ENCODE measurements around the gene CDK12. TPM values are rescaled to one million over a fixed set of nuclear protein-coding genes. Genes with fewer than 3 reads are reported as not detected.
"Not testable (repeated sequence)": the region's sequence is repeated elsewhere in the genome, so short reads cannot be mapped to it uniquely, and the experiment has no call there.

Gene CDK12
- total and polyA plus RNA-seq, 4 donors, result 7.5 to 30.3 (median 15.0) TPM

DNA sequence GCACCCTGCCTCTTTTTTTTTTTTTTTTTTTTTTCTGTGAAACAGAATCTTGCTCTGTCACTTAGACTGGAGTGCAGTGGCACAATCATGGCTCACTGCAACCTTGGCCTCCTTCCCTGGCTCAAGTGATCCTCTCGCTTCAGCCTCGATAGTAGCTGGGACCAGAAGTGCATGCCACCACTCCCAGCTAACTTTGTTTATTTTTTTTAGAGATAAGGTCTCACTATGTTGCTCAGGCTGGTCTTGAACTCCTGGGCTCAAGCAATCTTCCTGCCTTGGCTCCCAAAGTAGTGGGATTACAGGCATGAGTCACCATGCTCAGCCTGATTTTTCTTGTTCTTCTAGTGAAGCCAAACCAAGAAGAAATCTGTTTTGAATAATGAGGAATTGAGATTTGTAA is 25.0 kb downstream of the CDK12 start (continued):
- no peak for TF ChIP-seq EGR1 (IDR thresholded peaks at IDR 0.05; ENCODE audit: low read depth in 2 of 2)
- TF ChIP-seq GABPA (IDR thresholded peaks at IDR 0.05 in 1 of 2, conservative IDR thresholded peaks at IDR 0.05 in 1 of 2), result no peak

DNA sequence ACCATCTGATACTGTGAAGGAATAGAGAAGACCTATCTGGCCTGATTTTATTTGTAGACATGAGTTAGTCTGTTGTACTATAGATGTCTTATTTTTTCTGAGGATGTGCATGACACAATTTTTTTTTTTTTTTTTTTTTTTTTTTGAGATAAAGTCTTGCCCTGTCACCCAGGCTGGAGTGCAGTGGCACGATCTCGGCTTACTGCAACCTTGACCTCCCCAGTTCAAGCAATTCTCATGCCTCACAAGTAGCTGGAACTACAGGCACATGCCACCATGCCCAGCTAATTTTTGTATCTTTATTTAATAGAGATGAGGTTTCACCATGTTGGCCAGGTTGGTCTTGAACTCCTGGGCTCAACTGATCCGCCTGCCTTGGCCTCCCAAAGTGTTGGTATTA is 26.2 kb downstream of the CDK12 start:
- not testable (repeated sequence) for DNase-seq (ENCODE audit: low spot score); H3K9me3 ChIP-seq (ENCODE audit: control insufficient read depth in 4 of 4, low read length in 3 of 4); H3K27me3 ChIP-seq (ENCODE audit: control insufficient read depth in 4 of 4, insufficient read depth in 4 of 4, low read length in 3 of 4); H3K27ac ChIP-seq (ENCODE audit: low read depth in 1 of 2, low read length in 2 of 2); H3K9ac ChIP-seq (ENCODE audit: low read depth in 1 of 2, low read length in 2 of 2); H3K4me3 ChIP-seq (ENCODE audit: low read depth in 1 of 3, low read length in 3 of 3); H3K4me1 ChIP-seq (ENCODE audit: control insufficient read depth in 4 of 4, insufficient read depth in 4 of 4, low read length in 3 of 4)
- WGBS, result 92% methylated on average over 3 of the region's 3 CpGs
- peaks cover 3 to 19% (median 14%) of the 10 kb centered on the region in 4 donors for H3K36me3 ChIP-seq (ENCODE audit: control insufficient read depth in 4 of 4, insufficient read depth in 3 of 4, low read depth in 1 of 4, low read length in 3 of 4)

DNA sequence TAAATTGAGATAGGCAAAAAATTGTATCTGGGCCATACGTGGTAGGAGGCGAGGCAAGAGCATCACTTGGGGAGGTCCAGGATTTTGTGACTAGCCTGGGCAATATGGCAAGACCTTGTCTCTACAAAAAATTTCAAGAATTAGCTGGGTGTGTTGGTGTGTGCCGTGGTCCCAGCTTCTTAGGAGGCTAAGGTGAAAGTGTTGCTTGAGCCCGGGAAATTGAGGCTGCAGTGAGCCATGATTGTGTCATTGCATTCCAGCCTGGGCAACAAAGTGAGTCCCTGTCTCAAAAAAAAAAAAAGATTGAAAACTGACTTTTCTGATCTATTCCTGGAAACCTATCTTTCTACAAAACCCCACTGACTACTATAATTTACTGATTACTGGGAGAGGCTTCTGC is 26.7 kb downstream of the CDK12 start:
- Histone ChIP-seq H3K4me1 (ENCODE audit: control insufficient read depth in 4 of 4, insufficient read depth in 4 of 4, low read length in 3 of 4) (no peaks in the 10 kb centered on the region), H3K9me3 (ENCODE audit: control insufficient read depth in 4 of 4, low read length in 3 of 4) (no peaks in the 10 kb centered on the region), H3K36me3 (ENCODE audit: control insufficient read depth in 4 of 4, insufficient read depth in 3 of 4, low read depth in 1 of 4, low read length in 3 of 4) (peaks cover 3 to 23% (median 18%) of the 10 kb centered on the region in 4 donors), H3K4me3 (ENCODE audit: low read depth in 1 of 3, low read length in 3 of 3) (no peak overlapping the region), H3K9ac (ENCODE audit: low read depth in 1 of 2, low read length in 2 of 2) (no peak overlapping the region), H3K27me3 (ENCODE audit: control insufficient read depth in 4 of 4, insufficient read depth in 4 of 4, low read length in 3 of 4) (no peaks in the 10 kb centered on the region), H3K27ac (ENCODE audit: low read depth in 1 of 2, low read length in 2 of 2) (no peak overlapping the region)
- WGBS, result 94% methylated on average over 4 of the region's 4 CpGs
- TF ChIP-seq RAD21 (IDR thresholded peaks at IDR 0.05) (no peak), RXRA (IDR thresholded peaks at IDR 0.05) (no peak), FOXA1 (IDR thresholded peaks at IDR 0.05) (no peak), GABPA (IDR thresholded peaks at IDR 0.05 in 1 of 2, conservative IDR thresholded peaks at IDR 0.05 in 1 of 2) (no peak), JUND (IDR thresholded peaks at IDR 0.05) (no peak), FOXA2 (IDR thresholded peaks at IDR 0.05) (no peak)
- TF ChIP-seq, protein P1, sequence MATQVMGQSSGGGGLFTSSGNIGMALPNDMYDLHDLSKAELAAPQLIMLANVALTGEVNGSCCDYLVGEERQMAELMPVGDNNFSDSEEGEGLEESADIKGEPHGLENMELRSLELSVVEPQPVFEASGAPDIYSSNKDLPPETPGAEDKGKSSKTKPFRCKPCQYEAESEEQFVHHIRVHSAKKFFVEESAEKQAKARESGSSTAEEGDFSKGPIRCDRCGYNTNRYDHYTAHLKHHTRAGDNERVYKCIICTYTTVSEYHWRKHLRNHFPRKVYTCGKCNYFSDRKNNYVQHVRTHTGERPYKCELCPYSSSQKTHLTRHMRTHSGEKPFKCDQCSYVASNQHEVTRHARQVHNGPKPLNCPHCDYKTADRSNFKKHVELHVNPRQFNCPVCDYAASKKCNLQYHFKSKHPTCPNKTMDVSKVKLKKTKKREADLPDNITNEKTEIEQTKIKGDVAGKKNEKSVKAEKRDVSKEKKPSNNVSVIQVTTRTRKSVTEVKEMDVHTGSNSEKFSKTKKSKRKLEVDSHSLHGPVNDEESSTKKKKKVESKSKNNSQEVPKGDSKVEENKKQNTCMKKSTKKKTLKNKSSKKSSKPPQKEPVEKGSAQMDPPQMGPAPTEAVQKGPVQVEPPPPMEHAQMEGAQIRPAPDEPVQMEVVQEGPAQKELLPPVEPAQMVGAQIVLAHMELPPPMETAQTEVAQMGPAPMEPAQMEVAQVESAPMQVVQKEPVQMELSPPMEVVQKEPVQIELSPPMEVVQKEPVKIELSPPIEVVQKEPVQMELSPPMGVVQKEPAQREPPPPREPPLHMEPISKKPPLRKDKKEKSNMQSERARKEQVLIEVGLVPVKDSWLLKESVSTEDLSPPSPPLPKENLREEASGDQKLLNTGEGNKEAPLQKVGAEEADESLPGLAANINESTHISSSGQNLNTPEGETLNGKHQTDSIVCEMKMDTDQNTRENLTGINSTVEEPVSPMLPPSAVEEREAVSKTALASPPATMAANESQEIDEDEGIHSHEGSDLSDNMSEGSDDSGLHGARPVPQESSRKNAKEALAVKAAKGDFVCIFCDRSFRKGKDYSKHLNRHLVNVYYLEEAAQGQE (IDR thresholded peaks at IDR 0.05), result no peak
- TF ChIP-seq, protein P2, sequence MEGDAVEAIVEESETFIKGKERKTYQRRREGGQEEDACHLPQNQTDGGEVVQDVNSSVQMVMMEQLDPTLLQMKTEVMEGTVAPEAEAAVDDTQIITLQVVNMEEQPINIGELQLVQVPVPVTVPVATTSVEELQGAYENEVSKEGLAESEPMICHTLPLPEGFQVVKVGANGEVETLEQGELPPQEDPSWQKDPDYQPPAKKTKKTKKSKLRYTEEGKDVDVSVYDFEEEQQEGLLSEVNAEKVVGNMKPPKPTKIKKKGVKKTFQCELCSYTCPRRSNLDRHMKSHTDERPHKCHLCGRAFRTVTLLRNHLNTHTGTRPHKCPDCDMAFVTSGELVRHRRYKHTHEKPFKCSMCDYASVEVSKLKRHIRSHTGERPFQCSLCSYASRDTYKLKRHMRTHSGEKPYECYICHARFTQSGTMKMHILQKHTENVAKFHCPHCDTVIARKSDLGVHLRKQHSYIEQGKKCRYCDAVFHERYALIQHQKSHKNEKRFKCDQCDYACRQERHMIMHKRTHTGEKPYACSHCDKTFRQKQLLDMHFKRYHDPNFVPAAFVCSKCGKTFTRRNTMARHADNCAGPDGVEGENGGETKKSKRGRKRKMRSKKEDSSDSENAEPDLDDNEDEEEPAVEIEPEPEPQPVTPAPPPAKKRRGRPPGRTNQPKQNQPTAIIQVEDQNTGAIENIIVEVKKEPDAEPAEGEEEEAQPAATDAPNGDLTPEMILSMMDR (IDR thresholded peaks at IDR 0.05; ENCODE audit: low read depth, low read length, missing input control), result no peak
- TF ChIP-seq, protein P3, sequence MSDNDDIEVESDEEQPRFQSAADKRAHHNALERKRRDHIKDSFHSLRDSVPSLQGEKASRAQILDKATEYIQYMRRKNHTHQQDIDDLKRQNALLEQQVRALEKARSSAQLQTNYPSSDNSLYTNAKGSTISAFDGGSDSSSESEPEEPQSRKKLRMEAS (IDR thresholded peaks at IDR 0.05), result no peak
- TF ChIP-seq, protein P4, sequence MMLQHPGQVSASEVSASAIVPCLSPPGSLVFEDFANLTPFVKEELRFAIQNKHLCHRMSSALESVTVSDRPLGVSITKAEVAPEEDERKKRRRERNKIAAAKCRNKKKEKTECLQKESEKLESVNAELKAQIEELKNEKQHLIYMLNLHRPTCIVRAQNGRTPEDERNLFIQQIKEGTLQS (IDR thresholded peaks at IDR 0.05), result no peak
- DNase-seq (ENCODE audit: low spot score), result no peak

DNA sequence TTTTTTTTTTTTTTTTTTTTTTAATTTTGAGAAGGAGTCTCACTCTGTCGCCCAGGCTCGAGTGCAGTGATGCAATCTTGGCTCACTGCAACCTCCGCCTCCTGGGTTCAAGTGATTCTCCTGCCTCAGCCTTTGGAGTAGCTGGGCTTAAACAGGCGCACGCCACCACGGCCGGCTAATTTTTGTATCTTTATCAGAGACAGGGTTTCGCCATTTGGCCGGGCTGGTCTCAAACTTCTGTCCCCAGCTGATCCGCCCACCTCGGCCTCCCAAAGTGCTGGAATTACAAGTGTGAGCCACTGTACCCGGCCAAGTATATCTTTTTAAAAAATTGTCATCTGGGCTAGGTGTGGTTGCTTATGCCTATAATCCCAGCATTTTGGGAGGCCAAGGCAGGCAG is 35.6 kb downstream of the CDK12 start:
- not testable (repeated sequence) for H3K4me3 ChIP-seq (ENCODE audit: low read depth in 1 of 3, low read length in 3 of 3); H3K9ac ChIP-seq (ENCODE audit: low read depth in 1 of 2, low read length in 2 of 2); H3K27me3 ChIP-seq (ENCODE audit: control insufficient read depth in 4 of 4, insufficient read depth in 4 of 4, low read length in 3 of 4); H3K27ac ChIP-seq (ENCODE audit: low read depth in 1 of 2, low read length in 2 of 2); H3K9me3 ChIP-seq (ENCODE audit: control insufficient read depth in 4 of 4, low read length in 3 of 4); H3K4me1 ChIP-seq (ENCODE audit: control insufficient read depth in 4 of 4, insufficient read depth in 4 of 4, low read length in 3 of 4); DNase-seq (ENCODE audit: low spot score)
- H3K36me3 ChIP-seq (ENCODE audit: control insufficient read depth in 4 of 4, insufficient read depth in 3 of 4, low read depth in 1 of 4, low read length in 3 of 4), result peaks cover 17 to 66% (median 43%) of the 10 kb centered on the region in 4 donors
- 97% methylated on average over 12 of the region's 12 CpGs for WGBS

Measured in liver (tissue), 9 donors.